ENCODE results near the gene TERT.
A peak's percentile ranks its signal among the peaks of the same experiment; 100 is the strongest.
"Not testable (repeated sequence)": the region's sequence is repeated elsewhere in the genome, so short reads cannot be mapped to it uniquely, and the experiment has no call there.

Gene TERT

GRCh38 chr5:1280177-1281037, 14.5 kb downstream of the TERT start:
- DNase-seq (ENCODE audit: extremely low read depth in 1 of 2, low read depth in 1 of 2): no peak

GRCh38 chr5:1279443-1280151, 15.3 kb downstream of the TERT start:
- no peak for DNase-seq (ENCODE audit: extremely low read depth in 1 of 2, low read depth in 1 of 2)

- no peak for DNase-seq (ENCODE audit: extremely low read depth in 1 of 2, low read depth in 1 of 2)
Observed at GRCh38 chr5:1278656-1279442, 16.0 kb downstream of the TERT start.

GRCh38 chr5:1278216-1278615, 16.7 kb downstream of the TERT start:
- no peak for DNase-seq (ENCODE audit: extremely low read depth in 1 of 2, low read depth in 1 of 2)

GRCh38 chr5:1277781-1278180, 17.1 kb downstream of the TERT start:
- DNase-seq (ENCODE audit: extremely low read depth in 1 of 2, low read depth in 1 of 2): no peak

GRCh38 chr5:1277331-1277730, 17.5 kb downstream of the TERT start:
- DNase-seq (ENCODE audit: extremely low read depth in 1 of 2, low read depth in 1 of 2): no peak

GRCh38 chr5:1276930-1277329, 17.9 kb downstream of the TERT start:
- no peak for DNase-seq (ENCODE audit: extremely low read depth in 1 of 2, low read depth in 1 of 2)

- DNase-seq (ENCODE audit: extremely low read depth in 1 of 2, low read depth in 1 of 2): not testable (repeated sequence)
Observed at GRCh38 chr5:1275397-1276391, 19.2 kb downstream of the TERT start.

GRCh38 chr5:1274471-1274870, 20.4 kb downstream of the TERT start:
- DNase-seq (ENCODE audit: extremely low read depth in 1 of 2, low read depth in 1 of 2): no peak

- DNase-seq (ENCODE audit: extremely low read depth in 1 of 2, low read depth in 1 of 2): no peak
Observed at GRCh38 chr5:1273745-1274144, 21.1 kb downstream of the TERT start.

- no peak for DNase-seq (ENCODE audit: extremely low read depth in 1 of 2, low read depth in 1 of 2)
Observed at GRCh38 chr5:1272201-1272600, 22.7 kb downstream of the TERT start.

- DNase-seq (ENCODE audit: extremely low read depth in 1 of 2, low read depth in 1 of 2): no peak
Observed at GRCh38 chr5:1270933-1271914, 23.6 kb downstream of the TERT start.

GRCh38 chr5:1270426-1270825, 24.4 kb downstream of the TERT start:
- DNase-seq (ENCODE audit: extremely low read depth in 1 of 2, low read depth in 1 of 2): no peak

GRCh38 chr5:1268666-1269065, 26.2 kb downstream of the TERT start:
- DNase-seq (ENCODE audit: extremely low read depth in 1 of 2, low read depth in 1 of 2): peak; percentile 21 to 33

GRCh38 chr5:1268056-1268455, 26.8 kb downstream of the TERT start:
- DNase-seq (ENCODE audit: extremely low read depth in 1 of 2, low read depth in 1 of 2): no peak

- DNase-seq (ENCODE audit: extremely low read depth in 1 of 2, low read depth in 1 of 2): not testable (repeated sequence)
Observed at GRCh38 chr5:1267464-1267863, 27.4 kb downstream of the TERT start.

GRCh38 chr5:1266791-1267190, 28.1 kb downstream of the TERT start:
- DNase-seq (ENCODE audit: extremely low read depth in 1 of 2, low read depth in 1 of 2): no peak

- no peak for DNase-seq (ENCODE audit: extremely low read depth in 1 of 2, low read depth in 1 of 2)
Observed at GRCh38 chr5:1265461-1266455, 29.1 kb downstream of the TERT start.
